Neural progenitor cell (in vitro differentiated cells): ENCODE data around the gene BATF.

Source experiments
- CTCF ChIP-seq: fragments of 200-600 bp; sonication (generic); IDR thresholded peaks from 2 replicates; pipeline ENCODE4 v1.5.1; 2017; ENCODE audit warnings: antibody characterized with exemption, mild to moderate bottlenecking
- EZH2 ChIP-seq: fragments of 200-600 bp; sonication (generic); IDR thresholded peaks from 2 replicates; pipeline ENCODE4 v1.6.1; 2017; ENCODE audit warnings: antibody characterized with exemption, mild to moderate bottlenecking, moderate library complexity

- TF ChIP-seq EZH2 (no peak), CTCF (no peak)
Measured at GRCh38 chr14:75519394-75519793, 2.9 kb upstream of the BATF start.
